NB4 (cell line): ENCODE measurements around the gene GARIN5B.

Source experiments
- CTCF ChIP-seq: IDR thresholded peaks from one replicate; pipeline ENCODE4 v1.5.1; 2012; ENCODE audit warnings: low read depth, low read length
- MAX ChIP-seq: IDR thresholded peaks from 2 replicates; pipeline ENCODE4 v1.6.1; 2011; ENCODE audit warnings: low read depth, low read length
- MYC ChIP-seq: IDR thresholded peaks from 2 replicates; pipeline ENCODE4 v1.6.1; 2011; ENCODE audit warnings: low read depth, low read length
- POLR2A ChIP-seq: IDR thresholded peaks from 2 replicates; pipeline ENCODE4 v1.6.1; 2011; ENCODE audit warnings: mild to moderate bottlenecking; ENCODE audit not compliant: insufficient read length; ENCODE audit errors: extremely low read depth

- no peak for TF ChIP-seq CTCF
- TF ChIP-seq POLR2A = no peak
- no peak for TF ChIP-seq MAX
- no peak for TF ChIP-seq MYC
Observed at GRCh38 chr19:55389386-55390317, 26.6 kb upstream of the GARIN5B start.
